Hematopoietic multipotent progenitor cell treated with erythropoietin and hydrocortisone succinate and interleukin-3 and kit ligand, for 8 days (in vitro differentiated cells): Measurements from ENCODE around the gene GRIK2.

Source experiments
- DNase-seq: peaks from one replicate; pipeline ENCODE4 v3.0.0-alpha.2; 2015

Gene GRIK2

GRCh38 chr6:101401171-101401570 is 7.7 kb downstream of the GRIK2 start:
- DNase-seq = no peak

- no peak for DNase-seq
Measured at GRCh38 chr6:101401792-101402621, 8.5 kb downstream of the GRIK2 start.

- DNase-seq = no peak
Measured at GRCh38 chr6:101402622-101403031, 9.1 kb downstream of the GRIK2 start.

GRCh38 chr6:101403216-101403945 is 9.9 kb downstream of the GRIK2 start:
- no peak for DNase-seq

GRCh38 chr6:101404775-101405174 is 11.3 kb downstream of the GRIK2 start:
- no peak for DNase-seq

GRCh38 chr6:101413773-101414172 is 20.3 kb downstream of the GRIK2 start:
- DNase-seq = no peak

- DNase-seq = no peak
Measured at GRCh38 chr6:101417900-101418299, 24.4 kb downstream of the GRIK2 start.

GRCh38 chr6:101422251-101422650 is 28.7 kb downstream of the GRIK2 start:
- no peak for DNase-seq

- DNase-seq = no peak
Measured at GRCh38 chr6:101422811-101423210, 29.3 kb downstream of the GRIK2 start.

GRCh38 chr6:101429270-101429669 is 35.8 kb downstream of the GRIK2 start:
- no peak for DNase-seq

- no peak for DNase-seq
Measured at GRCh38 chr6:101429845-101430244, 36.3 kb downstream of the GRIK2 start.

- DNase-seq = no peak
Measured at GRCh38 chr6:101433141-101433540, 39.6 kb downstream of the GRIK2 start.

- DNase-seq = no peak
Measured at GRCh38 chr6:101434601-101435000, 41.1 kb downstream of the GRIK2 start.

GRCh38 chr6:101435038-101435437 is 41.5 kb downstream of the GRIK2 start:
- DNase-seq = no peak

GRCh38 chr6:101439790-101440189 is 46.3 kb downstream of the GRIK2 start:
- no peak for DNase-seq

- DNase-seq = no peak
Measured at GRCh38 chr6:101443315-101443714, 49.8 kb downstream of the GRIK2 start.

GRCh38 chr6:101444717-101445116 is 51.2 kb downstream of the GRIK2 start:
- DNase-seq = no peak

GRCh38 chr6:101445527-101445926 is 52.0 kb downstream of the GRIK2 start:
- DNase-seq = no peak

- DNase-seq = no peak
Measured at GRCh38 chr6:101450901-101451300, 57.4 kb downstream of the GRIK2 start.

- DNase-seq = no peak
Measured at GRCh38 chr6:101451981-101452380, 58.5 kb downstream of the GRIK2 start.

- no peak for DNase-seq
Measured at GRCh38 chr6:101453221-101453620, 59.7 kb downstream of the GRIK2 start.

- DNase-seq = no peak
Measured at GRCh38 chr6:101454106-101454676, 60.7 kb downstream of the GRIK2 start.

GRCh38 chr6:101458336-101458735 is 64.8 kb downstream of the GRIK2 start:
- DNase-seq = no peak

GRCh38 chr6:101458826-101459225 is 65.3 kb downstream of the GRIK2 start:
- no peak for DNase-seq
